ENCODE data around the gene LONRF3. TPM values are rescaled to one million over a fixed set of nuclear protein-coding genes. Genes with fewer than 3 reads are reported as not detected.

The LONRF3 gene
- total and polyA plus RNA-seq, 2 of the 8 experiments (the other 6 are each of a cell fraction or from before 2014, with no cell fraction given): 0.11 TPM; not detected in 1

DNA sequence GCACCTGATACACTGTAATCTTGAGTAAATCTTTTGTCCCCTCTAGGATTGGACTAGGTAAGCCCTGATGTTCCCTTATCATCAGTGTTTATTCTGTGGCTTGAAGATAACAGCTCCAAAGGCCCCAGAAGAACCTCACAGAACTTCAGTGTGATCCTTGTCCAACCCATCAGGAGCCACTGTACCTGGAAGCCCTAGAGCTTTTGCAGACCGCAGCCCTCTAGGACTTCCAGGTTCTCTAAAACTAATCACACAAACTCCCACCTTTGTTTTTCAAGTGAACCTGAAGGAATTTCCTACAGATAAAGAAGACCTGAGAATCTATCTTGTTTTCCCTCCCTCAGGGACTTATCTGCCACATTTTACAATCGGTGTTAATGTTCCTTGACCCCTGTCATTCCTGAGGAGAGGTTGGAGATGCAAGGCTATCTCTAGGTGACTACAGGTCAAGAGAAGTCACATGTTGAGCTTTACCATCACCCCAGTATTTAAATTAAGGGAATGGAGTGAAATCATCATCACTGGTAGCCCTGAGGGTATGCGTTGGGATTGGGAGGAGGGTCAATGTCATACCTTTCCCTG is 32.9 kb downstream of the LONRF3 start (continued):
- no peak for TF ChIP-seq BACH1 (IDR thresholded peaks at IDR 0.05; ENCODE audit: low read length)
- TF ChIP-seq HDAC2 (IDR thresholded peaks at IDR 0.05; ENCODE audit: borderline replicate concordance in 1 of 2, low read depth in 2 of 2, low read length in 2 of 2): no peak
- no peak for TF ChIP-seq POU5F1 (IDR thresholded peaks at IDR 0.05; ENCODE audit: low read depth, low read length)
